HL-60/S4 treated with retinoic acid at 250 ng/mL for 4 days and 3 days (cell line): ENCODE results near the gene NCOA5.

Experiments
- in situ Hi-C: fragments of 300-500 bp; cut with MboI; formaldehyde crosslinking; loops from 2 replicates; pipeline ENCODE4 v1.7.0; 2022; ENCODE audit warnings: low sequenced_read_pairs

Gene NCOA5

DNA sequence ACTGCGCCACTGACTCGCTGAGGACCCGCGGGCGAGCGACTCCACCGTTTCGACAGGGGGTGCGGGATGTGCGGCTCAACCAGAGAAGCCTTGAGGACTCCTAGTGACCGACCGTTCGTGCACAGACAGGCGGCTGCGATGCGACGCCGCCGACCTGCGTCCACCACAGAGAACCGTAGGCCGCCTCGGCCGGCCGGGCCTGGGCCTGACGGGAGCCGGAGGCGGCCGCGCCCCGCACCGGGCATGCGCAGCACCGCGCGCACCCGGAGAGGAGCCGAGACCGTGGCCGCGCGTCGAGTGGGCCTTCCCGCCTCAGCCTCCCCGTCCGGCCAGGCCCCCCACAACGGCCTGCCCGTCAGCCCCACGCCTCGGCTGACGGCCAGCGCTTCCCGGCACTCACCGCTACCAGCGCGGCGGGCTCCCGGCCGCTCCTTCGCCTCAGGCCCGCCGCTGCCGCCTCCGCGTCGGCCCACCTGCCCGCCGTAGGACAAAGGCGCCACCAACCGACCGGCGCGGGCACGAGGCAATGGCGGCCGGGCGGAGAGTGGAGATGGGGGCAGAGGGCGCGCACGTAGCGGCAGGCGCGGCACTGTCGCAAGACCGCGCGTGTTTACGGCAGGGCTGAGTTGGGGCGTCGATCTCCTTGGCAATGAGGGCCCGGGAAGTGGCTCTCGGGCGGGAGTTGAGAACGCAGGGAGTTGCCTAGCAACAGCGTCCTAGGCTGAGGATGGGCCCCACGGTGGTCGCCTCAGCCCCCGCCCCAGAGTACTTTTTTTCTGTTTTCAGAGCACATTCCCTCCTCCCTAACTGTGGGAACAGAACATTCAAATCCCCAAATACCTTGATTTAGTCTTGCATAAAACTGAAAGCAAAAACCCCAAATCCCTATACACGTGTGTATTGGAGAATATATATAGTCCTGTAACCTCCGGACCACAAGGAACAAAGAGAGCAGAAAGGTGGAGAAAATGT, at the start of gene NCOA5:
Gene NCOA5, minus strand, starts transcription at position 546 of the 972 bp plus-strand sequence. CDS start 10,538 bp downstream, outside the sequence.
- in situ Hi-C loops: no loop called here

GRCh38 chr20:46139266-46139889, 49.6 kb upstream of the NCOA5 start:
- in situ Hi-C loops: no loop called here

DNA sequence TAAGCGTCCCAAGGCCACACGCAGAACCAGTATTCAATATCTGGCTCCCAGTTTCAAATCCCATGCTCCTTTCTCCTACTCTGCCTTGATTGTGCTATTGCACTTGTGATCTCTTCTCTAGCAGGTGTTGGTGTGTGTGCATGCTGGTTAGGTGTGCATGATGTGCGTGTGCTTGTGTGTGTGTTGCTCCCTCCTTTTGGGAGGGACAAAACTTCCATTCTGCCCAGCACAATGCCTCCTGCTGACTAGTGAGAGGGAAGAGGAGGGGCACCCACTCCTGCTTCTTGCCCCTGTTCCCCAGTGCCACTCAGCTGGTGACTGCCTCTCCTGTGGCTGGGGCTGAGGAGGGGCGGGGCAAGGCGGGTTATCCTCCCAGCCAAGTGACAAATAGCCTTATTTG, 48.1 kb upstream of the NCOA5 start:
- in situ Hi-C loops: no loop called here

DNA sequence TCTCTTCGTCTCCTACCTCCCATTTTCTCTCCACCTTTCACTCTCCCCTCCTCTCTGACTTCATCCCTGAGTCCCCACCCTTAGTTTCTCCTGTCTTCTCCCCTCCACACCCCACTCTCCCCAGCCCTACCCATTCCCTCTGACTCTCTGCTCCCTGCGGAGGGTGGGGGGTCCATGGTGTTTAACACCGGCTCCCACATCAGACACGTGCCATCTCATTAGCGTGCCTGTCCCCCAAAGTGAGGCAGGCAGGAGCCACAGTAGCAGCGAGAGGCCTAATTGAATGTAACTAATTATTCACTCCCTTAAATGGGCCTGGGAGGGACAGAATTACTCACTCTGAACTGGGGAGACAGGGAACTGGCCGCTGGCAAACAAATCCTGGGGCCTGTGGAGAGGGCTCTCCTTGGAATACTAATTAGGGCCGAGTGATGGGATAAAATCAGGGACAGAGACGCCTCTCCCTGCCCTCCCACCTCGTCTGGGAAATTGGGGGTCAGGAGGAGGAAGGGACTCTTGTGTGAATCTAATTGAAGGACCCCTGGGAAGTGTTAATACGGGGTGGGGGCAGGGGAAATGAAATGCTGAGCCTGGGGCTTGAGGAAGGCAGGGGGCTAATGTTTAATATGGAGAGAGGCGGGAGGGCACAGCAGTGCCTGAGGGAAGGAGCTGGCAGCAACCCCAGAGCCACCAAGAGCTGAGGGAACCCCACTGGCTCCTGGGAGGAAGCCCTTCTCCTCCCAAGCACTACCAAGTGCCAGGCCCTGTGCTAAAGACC, 46.3 kb upstream of the NCOA5 start:
- in situ Hi-C loops: no loop called here

DNA sequence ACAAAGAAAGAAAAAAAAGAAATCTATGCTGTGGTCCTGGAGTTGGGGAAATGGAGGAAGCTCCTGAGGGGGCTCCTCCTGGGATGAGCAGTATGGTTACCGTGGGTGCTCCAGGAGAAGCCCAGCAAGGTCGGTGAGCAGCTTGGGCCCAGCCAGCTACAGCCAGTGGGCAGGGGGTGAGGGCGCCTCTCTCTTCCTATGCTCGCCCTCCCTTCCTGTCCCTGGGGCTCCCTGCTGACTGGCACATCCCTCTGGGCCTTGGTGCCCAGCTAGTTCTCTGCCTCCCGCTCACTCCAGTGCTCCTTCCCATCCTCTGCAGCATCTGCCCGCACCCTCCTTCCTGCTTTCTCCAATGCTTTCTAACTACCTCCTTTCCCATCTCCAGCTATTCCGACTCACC, 45.0 kb upstream of the NCOA5 start:
- in situ Hi-C loops: no loop called here

- in situ Hi-C loops: no loop called here
Observed at GRCh38 chr20:46133886-46134654, 44.3 kb upstream of the NCOA5 start.

DNA sequence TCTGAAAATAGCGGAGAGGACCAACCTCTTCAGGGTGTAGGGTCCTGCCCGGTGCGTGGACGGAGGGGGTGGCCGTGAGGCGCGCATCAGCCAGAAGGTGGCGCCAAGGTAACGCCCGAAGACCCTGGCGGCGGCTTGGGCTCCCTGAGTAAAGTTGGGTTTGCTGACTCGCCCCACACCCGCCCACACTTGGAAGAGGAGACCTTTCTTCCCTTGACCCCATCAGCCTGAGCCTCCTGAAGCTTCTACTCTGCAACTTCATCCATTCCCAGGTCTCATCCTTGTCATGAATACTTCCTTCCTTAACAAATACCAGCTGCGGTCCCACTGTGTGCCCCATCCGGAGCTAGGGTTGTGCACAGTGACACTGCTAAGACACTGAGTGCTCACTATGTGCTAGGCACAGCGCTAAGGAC, 43.0 kb upstream of the NCOA5 start:
- in situ Hi-C loops: no loop called here

DNA sequence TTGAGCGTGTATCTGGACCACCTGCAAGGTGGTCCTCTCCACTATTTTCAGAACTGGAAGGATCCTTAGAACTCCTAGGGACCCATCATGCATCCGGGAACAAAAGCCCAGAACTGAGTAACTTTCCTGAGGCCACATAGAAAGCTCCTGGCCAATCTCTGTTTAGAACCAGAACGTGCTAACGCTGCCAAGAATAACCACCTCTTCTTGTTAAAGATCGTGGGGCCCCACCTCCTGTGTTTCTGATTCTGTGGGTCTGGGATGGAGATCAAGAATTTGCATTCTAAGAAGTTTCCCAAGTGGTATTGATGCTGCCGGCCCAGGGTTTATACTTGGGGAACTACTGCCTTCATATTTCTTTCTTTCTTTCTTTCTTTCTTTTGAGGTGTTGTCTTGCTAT, 41.6 kb upstream of the NCOA5 start:
- in situ Hi-C loops: no loop called here

- in situ Hi-C loops: no loop called here
Observed at GRCh38 chr20:46130534-46130933, 40.8 kb upstream of the NCOA5 start.

DNA sequence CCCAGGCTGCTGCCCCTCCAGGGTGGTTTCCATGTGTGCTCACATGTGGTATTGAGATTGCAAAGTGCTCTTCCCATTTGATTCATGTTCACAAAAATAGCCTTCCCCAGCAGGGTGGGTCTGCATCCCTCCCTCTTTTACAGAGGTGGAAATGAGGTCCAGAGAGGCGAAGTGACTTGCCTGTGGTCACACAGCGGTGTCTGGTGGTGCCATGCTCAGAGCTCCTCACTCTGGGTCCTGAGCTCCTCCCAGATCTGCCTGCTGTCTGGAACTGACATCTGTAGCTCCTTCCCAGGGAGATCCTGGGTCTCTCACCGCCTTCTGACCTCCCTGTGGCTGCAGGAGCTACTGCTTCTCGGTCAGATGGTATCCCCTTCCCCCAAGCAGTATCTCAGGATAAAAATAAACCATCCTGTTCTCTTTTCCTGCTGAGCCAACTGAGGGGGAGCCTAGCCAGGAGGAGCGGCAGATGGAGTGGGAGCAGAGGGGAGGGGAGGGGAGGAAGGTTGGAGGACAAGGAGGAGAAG, 40.3 kb upstream of the NCOA5 start:
- in situ Hi-C loops: loop anchor here (5.0 kb wide), 1 partner anchor 212 kb away; no protein-coding TSS in a partner anchor

DNA sequence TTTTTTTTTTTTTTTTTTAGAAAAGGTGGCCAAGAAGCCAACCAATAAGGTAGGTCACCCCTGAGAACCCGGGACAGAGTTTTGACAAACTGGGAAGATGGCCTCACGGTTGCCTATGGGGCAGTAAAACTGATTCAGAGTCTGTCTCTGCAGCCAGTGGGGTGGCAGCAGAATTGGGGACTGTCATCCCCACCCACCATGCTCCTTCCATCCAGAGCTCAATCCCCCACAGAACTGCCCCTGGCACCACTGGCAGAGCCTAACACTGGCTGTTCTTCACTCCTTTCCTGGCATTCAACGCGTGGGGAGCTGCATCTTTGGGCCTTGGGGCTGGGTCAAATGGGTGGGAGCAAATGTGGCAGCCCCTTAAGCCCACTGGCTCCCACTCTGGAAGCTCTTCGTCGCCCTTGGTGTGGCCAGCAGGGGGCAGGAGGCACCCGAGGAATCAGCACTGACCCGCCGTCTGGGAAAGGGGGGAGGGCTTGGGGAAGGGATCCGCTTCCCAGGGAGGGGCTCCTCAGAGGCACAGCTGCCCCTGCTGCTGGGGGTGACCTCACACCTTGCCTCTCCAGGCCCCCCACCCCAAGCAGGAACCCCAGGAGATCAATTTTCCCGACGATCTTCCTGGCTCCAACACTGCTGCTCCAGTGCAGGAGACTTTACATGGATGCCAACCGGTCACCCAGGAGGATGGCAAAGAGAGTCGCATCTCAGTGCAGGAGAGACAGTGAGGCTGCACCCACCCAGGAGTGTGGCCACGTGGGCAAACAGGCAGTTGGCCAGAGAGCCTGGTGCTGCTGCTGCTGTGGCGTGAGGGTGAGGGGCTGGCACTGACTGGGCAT, 38.8 kb upstream of the NCOA5 start:
- in situ Hi-C loops: loop anchor here (5.0 kb wide), 1 partner anchor 214 kb away; no protein-coding TSS in a partner anchor

DNA sequence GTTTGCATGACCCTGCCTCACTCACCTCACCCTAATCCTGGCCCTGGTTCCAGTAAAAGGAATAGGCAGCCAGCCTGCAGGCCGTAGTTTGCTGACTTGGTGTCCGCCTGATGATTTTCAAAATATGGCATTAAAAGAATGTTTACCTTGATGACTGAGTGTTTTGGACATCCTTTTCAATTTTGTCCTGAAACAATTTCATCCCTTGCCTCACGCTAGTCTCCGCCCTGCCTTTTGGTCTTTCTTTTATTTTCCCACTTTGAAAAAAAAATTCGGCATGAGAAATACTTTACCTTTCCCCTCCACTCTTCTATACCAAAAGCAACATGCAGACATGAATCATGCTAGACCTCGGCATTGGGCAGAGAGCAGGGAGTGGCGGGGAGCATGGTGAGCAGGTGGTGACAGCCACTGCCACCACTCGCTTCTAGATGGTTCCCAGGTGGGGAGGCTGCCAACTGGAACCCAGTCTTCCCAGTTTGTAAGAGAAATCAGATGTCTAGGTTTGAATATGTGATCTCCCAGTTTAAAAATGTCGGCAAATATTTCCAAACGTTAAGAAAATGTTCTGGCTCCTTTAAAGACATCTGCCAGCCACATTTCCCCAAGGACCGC, 37.7 kb upstream of the NCOA5 start:
- in situ Hi-C loops: loop anchor here (5.0 kb wide), 1 partner anchor 215 kb away; no protein-coding TSS in a partner anchor

- in situ Hi-C loops: loop anchor here (5.0 kb wide), 1 partner anchor 216 kb away; no protein-coding TSS in a partner anchor
Observed at GRCh38 chr20:46126440-46127056, 36.8 kb upstream of the NCOA5 start.

- in situ Hi-C loops: no loop called here
Observed at GRCh38 chr20:46123482-46124245, 33.9 kb upstream of the NCOA5 start.

DNA sequence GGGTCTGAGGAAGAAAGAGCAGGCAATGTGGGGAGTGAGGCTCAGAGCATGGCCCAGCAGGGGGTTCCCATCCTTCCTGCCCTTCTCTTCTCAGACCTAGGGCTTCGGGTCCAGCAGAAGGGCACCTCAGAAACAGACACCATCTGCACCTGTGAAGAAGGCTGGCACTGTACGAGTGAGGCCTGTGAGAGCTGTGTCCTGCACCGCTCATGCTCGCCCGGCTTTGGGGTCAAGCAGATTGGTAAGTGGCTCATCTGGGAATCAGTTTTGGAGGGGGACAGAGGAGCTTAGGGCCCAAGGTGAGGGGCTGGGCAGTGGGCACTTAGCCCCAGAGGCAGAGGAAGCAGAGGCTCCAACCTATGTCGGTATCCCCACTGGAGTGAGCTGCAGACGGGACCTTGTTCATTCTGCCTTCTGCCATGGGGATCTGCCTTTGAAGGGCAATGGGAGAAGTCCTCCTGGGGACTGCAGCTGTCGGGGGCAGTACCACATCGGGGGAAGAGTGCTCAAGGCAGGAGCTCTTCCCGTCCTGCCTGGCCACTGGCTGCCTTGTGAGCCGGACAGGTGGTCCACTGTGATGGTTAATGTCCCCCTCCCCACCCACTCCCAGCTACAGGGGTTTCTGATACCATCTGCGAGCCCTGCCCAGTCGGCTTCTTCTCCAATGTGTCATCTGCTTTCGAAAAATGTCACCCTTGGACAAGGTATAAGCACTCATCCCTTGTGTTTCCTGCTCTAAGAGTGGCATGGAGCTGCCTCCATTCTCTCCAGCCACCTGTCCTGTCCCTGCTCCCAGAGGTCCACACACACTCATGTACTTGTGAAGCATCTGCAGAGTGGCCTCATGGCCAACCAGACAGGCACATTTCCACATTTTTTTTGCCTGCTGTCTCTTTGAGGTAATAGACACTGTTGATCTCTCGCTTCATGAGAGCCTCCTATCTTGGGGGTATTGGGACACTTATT, 33.0 kb upstream of the NCOA5 start:
- in situ Hi-C loops: no loop called here

GRCh38 chr20:46122071-46122470, 32.3 kb upstream of the NCOA5 start:
- in situ Hi-C loops: no loop called here
